GM21786 (cell line): ENCODE data around the gene ETFB.

Experiments
- ATAC-seq: cut with Tn5 transposase; IDR thresholded peaks from one replicate; pipeline ENCODE4 v1.9.1; 2021; ENCODE audit not compliant: unreplicated experiment

Gene ETFB

DNA sequence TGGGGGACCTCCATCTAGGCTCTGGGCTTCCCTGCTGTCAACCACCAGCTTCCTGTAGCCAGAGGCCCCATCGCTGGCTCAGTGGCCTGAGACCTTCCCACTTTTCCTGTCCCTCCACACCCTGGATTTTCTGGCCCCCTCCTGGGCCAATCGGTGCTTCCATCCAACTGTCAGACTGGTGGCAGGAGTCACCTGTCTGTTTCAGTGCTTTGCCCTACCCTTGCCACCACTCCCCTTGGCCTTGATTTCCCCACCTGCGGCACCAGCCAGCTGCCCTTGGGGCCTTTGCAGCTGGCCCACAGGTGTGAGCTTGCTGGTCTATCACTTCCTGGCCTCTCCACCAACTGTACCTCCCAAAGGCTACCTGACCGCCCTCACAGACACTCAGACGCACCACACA, 36.8 kb downstream of the ETFB start:
- ATAC-seq = no peak

DNA sequence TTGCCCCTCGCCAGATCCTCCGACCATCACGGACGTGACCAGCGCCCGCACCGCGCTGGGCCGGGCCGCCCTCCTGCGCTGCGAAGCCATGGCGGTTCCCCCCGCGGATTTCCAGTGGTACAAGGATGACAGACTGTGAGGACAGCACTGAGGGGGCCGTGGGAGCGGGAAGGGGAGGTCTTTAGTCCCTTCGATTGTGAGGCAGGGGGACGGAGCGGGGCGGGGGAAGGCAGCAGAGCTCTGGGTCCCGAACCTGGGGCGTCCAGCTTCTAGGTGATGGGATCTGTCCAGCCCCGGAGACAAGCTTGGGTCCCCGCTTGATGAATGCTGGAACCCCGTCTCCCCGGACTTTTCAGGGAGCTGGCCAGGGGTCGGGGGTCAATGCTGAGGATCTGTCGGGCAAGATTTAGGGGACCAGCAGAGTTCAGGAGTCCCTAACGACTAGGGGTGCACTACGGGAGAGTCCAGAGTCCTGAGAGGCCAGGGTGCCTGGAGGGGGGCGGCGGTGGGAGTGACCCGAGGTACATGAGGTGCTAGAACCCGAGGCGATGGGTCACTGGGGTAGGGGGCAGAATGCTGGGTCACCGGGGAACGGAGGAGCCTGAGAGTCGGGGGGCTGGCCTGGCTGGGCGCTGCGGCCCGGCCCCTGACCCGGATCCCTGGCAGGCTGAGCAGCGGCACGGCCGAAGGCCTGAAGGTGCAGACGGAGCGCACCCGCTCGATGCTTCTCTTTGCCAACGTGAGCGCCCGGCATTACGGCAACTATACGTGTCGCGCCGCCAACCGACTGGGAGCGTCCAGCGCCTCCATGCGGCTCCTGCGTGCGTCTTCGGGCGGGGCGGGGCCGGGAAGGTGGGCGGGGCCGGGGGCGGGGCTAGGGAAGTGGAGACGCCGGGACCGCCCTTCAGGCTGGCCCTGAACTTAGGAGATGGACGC, 38.9 kb downstream of the ETFB start:
- ATAC-seq = no peak

DNA sequence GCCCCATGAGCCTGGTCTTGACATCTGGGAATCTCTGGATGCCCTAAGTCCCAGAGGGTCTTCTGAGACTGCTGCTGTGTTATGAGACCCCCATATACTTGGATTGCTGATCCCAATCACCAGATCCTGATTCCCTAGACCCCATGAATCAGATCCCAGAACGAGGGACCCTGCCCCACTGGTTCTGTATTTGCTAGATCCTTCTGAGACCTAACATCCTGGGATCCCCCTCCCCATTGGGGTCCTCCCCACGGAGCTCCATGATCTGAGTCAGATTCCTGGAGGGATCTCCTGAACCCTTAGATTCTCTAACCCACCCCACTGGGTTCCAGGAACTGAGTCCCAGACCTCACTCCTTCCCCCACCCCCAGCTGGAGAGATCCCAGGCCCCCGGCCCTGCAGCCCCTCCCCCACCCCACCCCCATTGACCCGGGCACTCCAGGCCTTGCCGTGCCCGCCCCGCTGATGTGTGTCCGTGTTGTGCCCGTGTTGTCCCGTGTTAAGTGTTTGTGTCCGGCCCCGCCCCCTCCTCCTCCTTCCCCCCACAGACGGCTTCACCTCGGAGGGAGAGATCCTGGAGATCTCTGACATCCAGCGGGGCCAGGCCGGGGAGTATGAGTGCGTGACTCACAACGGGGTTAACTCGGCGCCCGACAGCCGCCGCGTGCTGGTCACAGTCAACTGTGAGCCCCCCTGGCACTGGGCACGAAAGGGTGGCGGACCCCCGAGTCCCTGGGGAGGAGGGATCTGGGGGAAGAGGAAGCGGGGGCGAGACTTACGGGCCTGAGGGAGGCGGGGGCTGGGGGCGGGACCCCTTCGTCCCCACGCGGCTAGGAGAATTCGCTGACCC, 39.7 kb downstream of the ETFB start:
- ATAC-seq = no peak

DNA sequence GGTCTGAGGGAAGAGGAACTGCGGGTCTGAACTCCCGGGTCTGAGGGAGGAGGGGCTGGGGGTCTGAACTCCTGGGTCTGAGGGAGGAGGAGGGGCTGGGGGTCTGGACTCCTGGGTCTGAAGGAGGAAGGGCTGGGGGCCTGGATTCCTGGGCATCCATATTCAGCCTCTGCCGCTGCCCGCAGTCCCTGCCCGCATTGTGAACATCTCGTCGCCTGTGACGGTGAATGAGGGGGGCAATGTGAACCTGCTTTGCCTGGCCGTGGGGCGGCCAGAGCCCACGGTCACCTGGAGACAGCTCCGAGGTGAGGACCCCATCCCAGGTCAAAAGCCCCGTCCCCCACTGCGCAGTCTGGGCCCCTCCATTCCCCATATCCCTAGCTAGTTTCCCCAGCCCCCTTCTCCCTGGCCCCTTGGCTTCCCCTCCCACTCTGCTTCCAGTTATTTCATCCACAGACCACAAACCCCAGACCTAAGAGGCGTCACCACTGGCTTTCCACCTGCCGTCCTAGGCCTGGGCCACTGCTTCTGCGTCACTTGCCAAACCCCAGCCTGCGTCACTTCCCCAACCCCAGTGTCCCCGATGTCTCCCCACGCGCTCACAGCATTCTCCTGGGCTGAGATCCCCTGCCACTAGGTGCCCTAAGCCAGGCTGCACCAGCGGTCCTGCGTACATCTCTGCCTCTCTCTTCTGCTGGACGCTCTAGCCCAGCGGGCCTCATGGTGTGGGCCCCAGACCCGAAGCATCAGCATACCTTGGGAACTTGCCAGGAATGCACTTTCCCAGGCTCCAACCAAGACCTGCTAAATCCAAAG, 40.8 kb downstream of the ETFB start:
- ATAC-seq = no peak

DNA sequence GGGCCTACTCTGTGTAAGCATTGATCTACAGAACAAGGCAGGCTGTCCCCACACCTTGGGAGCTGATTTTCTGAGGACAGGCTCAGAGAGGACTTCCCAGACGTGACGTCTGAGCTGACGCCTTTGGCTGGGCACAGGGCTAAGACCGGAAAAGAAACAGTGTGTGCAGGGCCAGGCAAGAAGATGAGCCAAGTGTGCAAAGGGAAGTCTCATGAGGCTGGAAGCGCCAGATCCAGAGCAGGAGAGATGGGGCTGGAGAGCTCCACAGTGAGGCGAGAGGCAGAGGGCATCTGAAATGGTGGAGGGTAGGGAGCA, 42.1 kb downstream of the ETFB start:
- ATAC-seq = no peak

DNA sequence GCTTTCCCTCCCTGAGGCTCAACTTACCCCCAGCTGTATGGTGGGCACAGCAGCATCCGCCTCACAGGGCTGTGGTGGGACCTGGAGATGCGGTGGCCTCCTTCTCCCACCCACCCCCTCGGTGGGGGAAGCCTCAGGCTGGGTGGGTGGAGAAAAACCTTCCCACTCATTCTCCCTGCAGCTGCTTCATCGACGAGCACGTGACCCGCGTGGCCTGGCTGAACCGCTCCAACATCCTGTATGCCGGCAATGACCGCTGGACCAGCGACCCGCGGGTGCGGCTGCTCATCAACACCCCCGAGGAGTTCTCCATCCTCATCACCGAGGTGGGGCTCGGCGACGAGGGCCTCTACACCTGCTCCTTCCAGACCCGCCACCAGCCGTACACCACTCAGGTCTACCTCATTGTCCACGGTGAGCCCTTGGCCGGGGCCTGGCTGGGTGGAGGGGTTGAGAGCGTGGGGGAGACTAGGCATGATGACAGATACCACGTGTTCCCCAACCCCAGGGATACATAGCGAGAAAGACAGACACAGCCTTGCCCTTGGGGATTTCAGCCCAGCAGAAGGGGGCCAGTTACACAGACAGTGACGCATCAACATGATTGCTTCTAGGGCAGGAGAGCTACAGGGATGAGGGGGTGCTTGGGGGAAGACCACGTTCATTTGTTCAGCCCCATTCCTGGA, 42.6 kb downstream of the ETFB start:
- ATAC-seq = no peak

DNA sequence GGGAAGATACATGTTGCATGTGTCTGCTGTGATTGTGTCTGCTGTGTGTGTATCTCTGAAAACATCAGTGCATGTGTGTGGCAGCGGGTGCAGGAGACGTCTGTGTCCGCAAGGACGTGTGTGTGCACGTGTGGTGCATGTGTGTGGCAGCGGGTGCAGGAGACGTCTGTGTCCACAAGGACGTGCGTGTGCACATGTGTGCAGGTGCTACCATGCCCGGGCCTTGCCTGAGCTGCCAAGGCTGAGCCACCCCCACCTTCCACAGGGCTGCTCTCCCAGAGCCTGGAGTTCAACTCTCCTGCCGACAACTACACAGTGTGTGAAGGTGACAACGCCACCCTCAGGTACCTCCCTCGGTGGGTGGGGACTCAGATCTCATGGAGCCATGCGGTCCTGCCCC, 44.4 kb downstream of the ETFB start:
- no peak for ATAC-seq

DNA sequence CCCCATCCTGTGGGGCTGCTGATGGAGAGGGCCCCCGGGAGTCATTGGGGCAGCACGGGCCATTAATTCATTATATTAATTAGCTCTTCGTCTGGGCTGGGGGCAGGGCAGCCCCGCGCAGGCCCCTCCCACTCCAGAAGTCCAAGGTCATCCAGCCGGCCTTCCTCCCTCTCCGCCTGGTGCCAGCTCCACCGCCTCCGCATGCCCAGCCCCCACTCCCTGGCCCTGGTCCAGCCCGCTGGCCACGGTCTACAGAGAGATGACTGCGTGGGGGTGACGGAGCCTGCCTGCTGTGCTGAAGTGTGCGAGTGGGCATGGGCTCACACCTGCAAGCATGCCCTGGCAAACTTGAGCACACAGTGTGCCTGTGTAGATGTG, 45.9 kb downstream of the ETFB start:
- ATAC-seq = no peak

DNA sequence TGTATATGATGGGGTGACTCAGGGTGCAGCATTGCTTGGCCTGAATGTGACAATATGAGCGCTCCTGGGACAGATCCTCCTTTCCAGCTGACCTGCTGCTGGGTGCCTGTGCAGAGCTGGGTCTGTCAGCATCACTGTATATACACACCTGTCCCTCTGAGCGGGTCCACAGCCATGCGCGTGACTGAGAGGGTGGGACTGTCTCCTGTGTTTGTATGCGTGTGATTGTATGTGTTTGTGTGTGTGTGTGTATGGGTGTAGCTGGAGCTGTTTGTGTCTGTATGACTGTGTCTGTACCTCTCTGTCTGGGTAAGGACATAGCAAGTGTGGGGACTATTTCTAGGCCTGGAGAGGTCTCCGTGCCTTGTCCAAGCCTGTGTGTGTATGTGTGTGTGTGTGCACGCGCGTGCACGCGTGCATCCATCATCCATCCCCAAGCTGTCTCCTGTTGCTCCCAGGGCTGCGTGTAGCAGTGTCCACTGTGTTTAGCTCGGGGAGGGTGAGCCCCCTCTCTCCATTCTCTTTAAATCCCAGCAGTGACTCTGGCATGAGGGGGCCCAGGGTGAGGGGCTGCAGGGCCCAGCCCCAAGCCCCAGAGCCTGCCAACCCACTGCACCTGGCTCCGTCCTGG, 46.4 kb downstream of the ETFB start:
- ATAC-seq = no peak

DNA sequence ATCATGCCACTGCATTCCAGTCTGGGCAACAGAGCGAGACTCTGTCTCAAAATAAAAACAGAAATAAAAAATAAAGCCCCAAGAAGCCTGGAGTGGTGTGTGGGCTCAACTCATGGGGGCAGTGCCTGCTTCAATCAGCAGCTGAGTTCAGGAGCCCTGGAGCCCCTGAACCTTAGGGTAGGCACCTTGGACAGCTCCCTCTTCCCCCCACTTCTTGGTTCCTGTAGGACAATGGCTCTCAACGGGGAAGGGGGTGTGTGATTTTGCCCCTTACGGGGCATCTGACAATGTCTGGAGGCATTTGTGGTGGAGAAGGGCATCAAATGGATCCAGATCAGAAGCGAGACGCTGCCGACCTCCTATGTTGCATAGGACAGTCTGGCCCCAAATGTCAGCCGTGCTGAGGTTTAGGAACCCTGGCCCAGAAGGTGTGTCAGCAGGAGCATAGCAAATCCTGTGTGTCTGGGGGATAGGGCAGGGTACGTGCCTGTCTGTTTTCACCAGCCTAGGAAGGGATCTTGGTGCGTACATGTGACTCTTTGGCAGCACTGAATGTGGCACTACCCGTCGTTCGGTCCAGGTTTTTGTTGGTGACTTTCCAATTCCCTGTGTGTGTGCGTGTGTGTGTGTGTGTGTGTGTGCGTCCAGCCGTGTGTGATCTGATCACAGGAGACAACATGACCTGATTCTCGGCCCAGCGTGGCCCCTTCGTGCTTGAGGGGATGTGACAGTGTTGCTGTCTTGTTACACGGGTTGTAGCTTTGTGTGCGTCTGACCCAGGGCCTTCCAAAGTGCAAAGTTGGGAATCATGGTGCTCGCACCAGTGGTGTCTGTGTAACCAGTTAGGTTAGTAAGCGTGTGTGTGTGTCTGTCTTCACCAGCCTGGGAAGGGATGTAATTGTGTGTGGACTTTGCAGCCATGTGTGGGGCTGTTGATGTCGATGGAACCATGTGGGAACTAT, 47.2 kb downstream of the ETFB start:
- ATAC-seq = no peak

DNA sequence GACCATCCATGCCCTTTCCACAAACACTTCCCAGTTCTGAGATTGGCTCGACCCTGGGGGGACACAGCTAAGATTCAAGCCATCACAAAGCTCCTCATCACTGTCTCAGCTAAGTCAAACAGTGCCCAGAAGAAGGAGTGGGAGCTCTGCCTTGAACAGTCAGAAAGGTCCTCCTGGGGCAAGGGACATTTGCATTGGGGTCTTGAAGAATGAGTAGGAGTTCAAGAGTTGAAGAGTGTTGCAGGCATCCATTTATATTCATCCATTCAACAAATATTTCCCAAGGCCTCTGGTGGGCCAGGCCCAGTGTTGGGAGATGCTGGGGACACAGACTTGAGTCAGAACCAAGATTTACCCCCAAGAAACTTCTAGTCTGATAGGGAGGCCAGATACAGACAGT, 48.2 kb downstream of the ETFB start:
- no peak for ATAC-seq

DNA sequence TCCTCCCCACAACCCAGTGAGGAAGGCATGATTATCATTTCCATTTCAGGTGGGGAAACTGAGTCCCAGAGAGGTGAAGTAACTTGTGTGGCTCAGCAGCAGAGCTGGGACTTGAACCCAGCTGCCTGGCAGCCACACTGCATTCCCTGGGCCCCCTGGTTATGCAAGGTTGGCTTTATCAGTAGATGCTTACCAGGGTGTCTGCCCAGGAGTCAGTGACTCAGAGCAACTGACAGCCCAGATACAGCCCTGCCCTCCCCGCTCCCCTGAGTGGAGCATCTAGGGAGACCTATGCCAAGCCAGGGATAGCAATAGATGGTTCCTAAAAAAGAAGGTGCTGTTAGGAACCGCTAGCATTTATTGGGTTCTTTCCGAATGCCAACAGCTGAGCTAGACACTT, 48.8 kb downstream of the ETFB start:
- no peak for ATAC-seq

DNA sequence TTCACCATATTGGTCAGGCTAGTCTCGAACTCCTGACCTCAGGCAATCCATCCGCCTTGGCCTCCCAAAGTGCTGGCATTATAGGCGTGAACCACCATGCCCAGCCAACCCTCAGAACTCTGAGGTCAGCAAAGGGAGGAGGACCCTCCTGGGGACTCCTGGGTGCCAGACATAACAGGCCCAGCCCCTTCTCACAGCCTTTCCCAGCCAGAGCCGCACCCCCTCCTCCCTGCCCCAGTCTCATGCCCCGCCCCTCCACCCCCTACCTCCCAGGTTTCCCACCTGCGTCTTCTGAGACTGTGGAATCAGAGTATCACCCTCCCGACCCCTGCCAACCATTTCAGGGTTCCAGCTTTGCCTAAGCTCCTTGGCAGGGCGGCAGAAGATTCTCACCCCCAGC, 49.5 kb downstream of the ETFB start:
- no peak for ATAC-seq

DNA sequence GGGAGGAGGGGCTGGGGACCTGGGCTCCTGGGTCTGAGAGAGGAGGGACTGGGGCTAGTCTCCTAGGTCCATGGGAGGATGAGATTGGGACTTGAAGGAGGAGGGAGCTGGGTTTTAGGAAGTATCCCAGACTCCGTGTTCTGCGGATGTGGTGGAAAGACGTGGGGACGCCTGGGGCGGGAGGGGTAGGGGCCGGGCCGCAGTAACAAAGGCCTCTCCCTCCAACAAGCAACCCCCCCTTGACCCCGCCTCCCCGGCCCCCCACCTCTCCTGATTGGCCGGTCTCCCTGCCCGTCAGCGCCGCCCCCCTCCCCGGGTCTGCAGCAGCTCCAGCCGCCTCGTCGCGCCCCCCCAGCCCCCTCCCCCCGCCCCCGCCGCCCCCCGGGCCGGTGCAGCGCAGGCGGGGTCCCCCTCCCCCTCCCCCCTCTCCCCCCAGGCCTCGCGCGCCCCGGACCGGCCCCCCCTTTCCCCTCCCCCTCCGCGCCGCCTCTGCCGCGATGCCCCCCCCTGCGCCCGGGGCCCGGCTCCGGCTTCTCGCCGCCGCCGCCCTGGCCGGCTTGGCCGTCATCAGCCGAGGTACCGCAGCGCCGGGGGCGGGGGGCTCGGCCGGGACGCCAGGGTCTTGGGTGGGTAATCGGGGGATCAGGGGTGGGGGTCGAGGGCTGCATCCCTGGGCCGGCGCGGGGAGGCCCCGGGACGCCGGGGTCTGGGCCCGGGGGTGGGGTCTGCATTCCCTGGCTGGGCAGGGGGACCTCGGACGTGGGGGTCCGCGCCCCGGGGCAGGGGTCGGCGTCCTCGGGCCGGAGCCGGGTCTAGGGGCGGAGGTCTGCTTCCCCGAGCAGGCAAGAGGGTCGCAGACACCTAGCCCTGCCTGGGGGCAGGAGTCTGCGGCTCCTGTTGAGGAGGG, 54.6 kb downstream of the ETFB start, which contains the start of gene IGLON5:
Gene IGLON5, plus strand, starts transcription at position 294 of the 907 bp plus-strand sequence. Its CDS starts 204 bp downstream, at position 498.
- ATAC-seq = no peak

DNA sequence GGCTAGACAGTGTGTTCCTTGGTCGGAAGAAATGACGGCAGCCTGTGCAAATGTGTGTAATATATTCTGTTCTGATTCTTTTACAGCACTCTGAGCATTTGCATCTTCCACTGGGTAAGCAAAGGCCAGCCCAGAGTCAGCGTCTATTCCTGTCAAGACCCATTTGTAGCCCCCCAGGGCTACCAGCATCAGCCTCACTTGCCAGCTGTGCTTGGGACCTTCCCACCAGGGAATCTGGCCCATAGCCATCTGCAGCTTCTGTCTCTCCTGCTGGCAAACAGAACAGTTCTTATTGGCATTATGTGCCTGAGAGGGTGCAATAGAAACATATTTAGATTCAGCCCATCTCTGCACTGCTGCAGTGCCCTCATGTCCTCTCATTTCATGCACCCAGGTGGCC, 60.7 kb downstream of the ETFB start:
- no peak for ATAC-seq

DNA sequence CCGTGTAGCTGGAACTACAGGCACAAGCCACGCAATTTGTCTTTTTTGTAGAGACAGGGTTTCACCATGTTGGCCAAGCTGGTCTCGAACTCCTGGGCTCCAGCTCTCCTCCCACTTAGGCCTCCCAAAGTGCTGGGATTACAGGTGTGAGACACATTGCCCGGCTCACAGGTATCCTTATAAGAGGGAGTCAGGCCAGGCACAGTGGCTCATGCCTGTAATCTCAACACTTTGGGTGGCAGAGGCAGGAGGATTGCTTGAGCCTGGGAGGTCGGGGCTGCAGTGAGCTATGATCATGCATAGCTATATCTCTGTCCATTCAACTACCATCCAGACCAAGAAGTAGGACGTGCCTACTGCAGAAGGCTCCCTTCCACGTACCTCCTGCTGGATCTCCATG, 64.9 kb downstream of the ETFB start:
- ATAC-seq = no peak

DNA sequence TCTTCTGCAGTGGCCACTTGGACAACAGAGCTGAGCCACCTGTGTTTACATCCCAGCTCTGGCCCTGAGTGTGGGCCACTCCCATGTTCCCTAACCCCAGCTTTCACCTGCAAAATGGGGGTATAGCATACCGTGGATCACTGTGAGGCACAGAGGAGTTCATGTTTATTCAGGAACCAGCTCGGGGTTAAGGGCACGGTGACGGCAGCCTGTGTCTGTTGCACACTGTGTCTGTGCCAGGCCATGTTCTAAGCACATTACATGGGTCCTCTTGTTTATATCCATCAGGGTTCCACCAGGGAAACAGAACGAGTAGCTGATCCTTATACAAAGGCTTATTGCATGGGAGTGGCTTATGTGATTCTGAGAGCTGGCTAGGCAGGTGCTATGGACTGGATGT, 68.8 kb downstream of the ETFB start:
- ATAC-seq = no peak
